ENCODE data around the gene SFT2D3. TPM values are rescaled to one million over a fixed set of nuclear protein-coding genes. Genes with fewer than 3 reads are reported as not detected.

SFT2D3 gene
- total RNA-seq, 2 donors from 2014 or later: 7.1 to 9.5 TPM

GRCh38 chr2:127703282-127703681 lies 2.0 kb downstream of the SFT2D3 start:
- Histone ChIP-seq H3K4me1 (ENCODE audit: control insufficient read depth in 1 of 2, low read depth in 2 of 2) (peaks cover 25 to 50% of the 10 kb centered on the region in 2 donors), H3K27ac (no peak overlapping the region)

GRCh38 chr2:127704641-127705390 lies 3.5 kb downstream of the SFT2D3 start:
- DNase-seq (ENCODE audit: low spot score): no peak
- Histone ChIP-seq H3K27me3 (replicated peaks; ENCODE audit: insufficient read depth) (no peaks in the 10 kb centered on the region), H3K4me1 (ENCODE audit: control insufficient read depth in 1 of 2, low read depth in 2 of 2) (peaks cover 25 to 50% of the 10 kb centered on the region in 2 donors), H3K4me3 (no peak overlapping the region), H3K9me3 (no peaks in the 10 kb centered on the region), H3K27ac (no peak overlapping the region), H3K36me3 (peaks cover 10% of the 10 kb centered on the region)
- ATAC-seq (ENCODE audit: insufficient number of reproducible peaks, low FRiP score, low read depth): no peak
- no peak for TF ChIP-seq CTCF (IDR thresholded peaks at IDR 0.05)

More at GRCh38 chr2:127703282-127703681, 2.0 kb downstream of the SFT2D3 start:
- no peak for TF ChIP-seq CTCF (IDR thresholded peaks at IDR 0.05)
- no peak for DNase-seq (ENCODE audit: low spot score)
- Histone ChIP-seq H3K4me3 (no peak overlapping the region), H3K36me3 (peaks cover 3% of the 10 kb centered on the region), H3K9me3 (no peaks in the 10 kb centered on the region), H3K27me3 (replicated peaks; ENCODE audit: insufficient read depth) (no peaks in the 10 kb centered on the region)
- no peak for ATAC-seq (ENCODE audit: insufficient number of reproducible peaks, low FRiP score, low read depth)

GRCh38 chr2:127705391-127706065 lies 4.2 kb downstream of the SFT2D3 start:
- H3K4me3 ChIP-seq: no peak overlapping the region
- H3K27ac ChIP-seq: peak overlapping the region in 1 of 2 donors; percentile 38
- ATAC-seq (ENCODE audit: insufficient number of reproducible peaks, low FRiP score, low read depth) (no peak), DNase-seq (ENCODE audit: low spot score) (no peak)
- no peaks in the 10 kb centered on the region for H3K9me3 ChIP-seq
- H3K27me3 ChIP-seq (replicated peaks; ENCODE audit: insufficient read depth): no peaks in the 10 kb centered on the region
- peaks cover 25 to 46% of the 10 kb centered on the region in 2 donors for H3K4me1 ChIP-seq (ENCODE audit: control insufficient read depth in 1 of 2, low read depth in 2 of 2)
- no peak for TF ChIP-seq CTCF (IDR thresholded peaks at IDR 0.05)
- H3K36me3 ChIP-seq: peaks cover 10% of the 10 kb centered on the region

GRCh38 chr2:127706215-127706990 lies 5.1 kb downstream of the SFT2D3 start:
- H3K36me3 ChIP-seq: peaks cover 10% of the 10 kb centered on the region
- H3K9me3 ChIP-seq: no peaks in the 10 kb centered on the region
- no peak for TF ChIP-seq CTCF (IDR thresholded peaks at IDR 0.05)
- no peaks in the 10 kb centered on the region for H3K27me3 ChIP-seq (replicated peaks; ENCODE audit: insufficient read depth)
- H3K27ac ChIP-seq: peak overlapping the region in 1 of 2 donors; percentile 38
- no peak for DNase-seq (ENCODE audit: low spot score)
- H3K4me3 ChIP-seq: no peak overlapping the region
- peaks cover 25 to 40% of the 10 kb centered on the region in 2 donors for H3K4me1 ChIP-seq (ENCODE audit: control insufficient read depth in 1 of 2, low read depth in 2 of 2)
- ATAC-seq (ENCODE audit: insufficient number of reproducible peaks, low FRiP score, low read depth): no peak

Data from thoracic aorta (tissue), 2 donors.